CD14-positive monocyte (primary cell): ENCODE data around the gene MYZAP. TPM values are rescaled to one million over a fixed set of nuclear protein-coding genes. Genes with fewer than 3 reads are reported as not detected.
A peak's percentile ranks its signal among the peaks of the same experiment; 100 is the strongest.

Experiments
- DNase-seq, 3 donors: peaks; one replicate each; pipeline ENCODE4 v3.0.0-alpha.2; 2011 to 2022
- H2AFZ ChIP-seq: 2 replicates; pipeline ENCODE4 v1.6.0; 2012; ENCODE audit warnings: mild to moderate bottlenecking, low read depth, low read length, inconsistent platforms; ENCODE audit not compliant: insufficient read depth, poor library complexity, severe bottlenecking
- H3K27ac ChIP-seq, 2 donors: 1 replicate in 1 of 2; 2 replicates in 1 of 2; pipeline ENCODE4 v1.5.1; 2012 to 2013; ENCODE audit warnings: low read length in 2 of 2, control low read depth in 1 of 2, inconsistent platforms in 1 of 2, low read depth in 1 of 2, mild to moderate bottlenecking in 1 of 2
- H3K27me3 ChIP-seq, 2 donors: one replicate each; pipeline versions ENCODE4 v1.6.0 to v1.6.1; 2011 to 2013; ENCODE audit warnings: low read length in 2 of 2; ENCODE audit not compliant: control insufficient read depth in 2 of 2, insufficient read depth in 2 of 2
- H3K36me3 ChIP-seq, 2 donors: replicated peaks in 1 of 2; 1 replicate in 1 of 2; 2 replicates in 1 of 2; pipeline versions ENCODE4 v1.5.1 to v1.6.1; 2012 to 2013; ENCODE audit warnings: low read length in 2 of 2, control low read depth in 1 of 2, inconsistent platforms in 1 of 2, mild to moderate bottlenecking in 1 of 2; ENCODE audit not compliant: insufficient read depth in 2 of 2, control insufficient read depth in 1 of 2
- H3K4me1 ChIP-seq, 2 donors: 1 replicate in 1 of 2; 2 replicates in 1 of 2; pipeline versions ENCODE4 v1.5.1 to v1.6.1; 2012 to 2013; ENCODE audit warnings: low read length in 2 of 2, control low read depth in 1 of 2, inconsistent platforms in 1 of 2, mild to moderate bottlenecking in 1 of 2, moderate library complexity in 1 of 2; ENCODE audit not compliant: insufficient read depth in 2 of 2, control insufficient read depth in 1 of 2
- H3K4me2 ChIP-seq: replicated peaks from 2 replicates; pipeline ENCODE3; 2012; ENCODE audit warnings: low read length, moderate library complexity, mild to moderate bottlenecking; ENCODE audit not compliant: poor library complexity, severe bottlenecking; ENCODE audit errors: extremely low read depth
- H3K4me3 ChIP-seq, 3 experiments: fragments of 200-600 bp in 1 of 3; sonication (generic) in 1 of 3; replicated peaks in 1 of 3; 1 replicate in 2 of 3; 2 replicates in 1 of 3; pipeline ENCODE4 v1.5.1; 2011 to 2013; ENCODE audit warnings: low read length in 3 of 3, mild to moderate bottlenecking in 3 of 3, control low read depth in 2 of 3, low read depth in 2 of 3, inconsistent platforms in 1 of 3, moderate library complexity in 1 of 3
- H3K79me2 ChIP-seq: 2 replicates; pipeline ENCODE4 v1.6.0; 2012; ENCODE audit warnings: mild to moderate bottlenecking, control low read depth, inconsistent platforms, low read length, moderate library complexity; ENCODE audit not compliant: insufficient read depth
- H3K9ac ChIP-seq: 2 replicates; pipeline ENCODE4 v1.6.0; 2017; ENCODE audit warnings: low read length, mild to moderate bottlenecking; ENCODE audit not compliant: insufficient read depth, poor library complexity, severe bottlenecking
- H3K9me3 ChIP-seq, 2 donors: replicated peaks in 1 of 2; 1 replicate in 1 of 2; 2 replicates in 1 of 2; pipeline versions ENCODE4 v1.5.1 to v1.6.1; 2012 to 2013; ENCODE audit warnings: low read length in 2 of 2, control low read depth in 1 of 2; ENCODE audit not compliant: control insufficient read depth in 1 of 2, insufficient read depth in 1 of 2
- H4K20me1 ChIP-seq: 2 replicates; pipeline ENCODE4 v1.6.0; 2012; ENCODE audit warnings: mild to moderate bottlenecking, low read length, control low read depth, moderate library complexity; ENCODE audit not compliant: insufficient read depth
- H3K27ac Mint-ChIP-seq, 7 donors: one replicate each; pipeline ENCODE4 v1.8.0; 2020; ENCODE audit warnings: mild to moderate bottlenecking in 7 of 7, mixed read lengths in 7 of 7, moderate library complexity in 6 of 7, inconsistent platforms in 2 of 7
- H3K27me3 Mint-ChIP-seq, 3 donors: one replicate each; pipeline ENCODE4 v1.8.0; 2021 to 2022; ENCODE audit warnings: low read depth in 3 of 3, mild to moderate bottlenecking in 3 of 3, mixed read lengths in 3 of 3, moderate library complexity in 3 of 3, inconsistent platforms in 1 of 3
- H3K36me3 Mint-ChIP-seq, 2 donors: one replicate each; pipeline ENCODE4 v1.8.0; 2020; ENCODE audit warnings: mixed read lengths in 2 of 2, inconsistent platforms in 1 of 2, mild to moderate bottlenecking in 1 of 2
- H3K4me1 Mint-ChIP-seq: one replicate; pipeline ENCODE4 v1.8.0; 2020; ENCODE audit warnings: mild to moderate bottlenecking, mixed read lengths
- H3K4me3 Mint-ChIP-seq, 2 donors: one replicate each; pipeline ENCODE4 v1.8.0; 2020; ENCODE audit warnings: mild to moderate bottlenecking in 2 of 2, mixed read lengths in 2 of 2, moderate library complexity in 1 of 2
- H3K9me3 Mint-ChIP-seq, 7 donors: one replicate each; pipeline ENCODE4 v1.8.0; 2020 to 2022; ENCODE audit warnings: mixed read lengths in 7 of 7, mild to moderate bottlenecking in 6 of 7, moderate library complexity in 6 of 7, inconsistent platforms in 2 of 7
- CTCF ChIP-seq: fragments of 200-600 bp; IDR thresholded peaks from one replicate; pipeline ENCODE4 v1.8.0; 2022; ENCODE audit warnings: antibody characterized with exemption, mild to moderate bottlenecking
- WGBS: methylation state at CpG from one replicate; pipeline ENCODE4 v1.1.5; 2013; ENCODE audit warnings: missing lambda C conversion rate; ENCODE audit not compliant: insufficient coverage; 5-methylcytosine and 5-hydroxymethylcytosine counted together
- intact Hi-C, 2 donors: fragments of 100-400 bp; cut with micrococcal nuclease; formaldehyde crosslinking; loops; one replicate each; pipeline versions ENCODE4 v1.15.0 to v1.15.1; 2023
- polyA plus RNA-seq, 3 donors: library from polyadenylated mRNA; depleted of rRNA in 1 of 3; unstranded in 2 of 3; stranded (reverse) in 1 of 3; fragments of 300-500 nt in 2 of 3; fragments of >200 nt in 1 of 3; fragmentation: Illumina TruSeq in 2 of 3; gene quantifications; 1 replicate in 2 of 3; 2 replicates in 1 of 3; pipeline ENCODE4 v1.2.3, GENCODE V29; 2012 to 2021

The MYZAP gene
- polyA plus RNA-seq, 3 donors: 0.12 to 0.13 TPM; not detected in 1

- no peak for DNase-seq
- no peak overlapping the region for H3K4me2 ChIP-seq
- no peaks in the 10 kb centered on the region for H3K79me2 ChIP-seq
- Mint-ChIP-seq H3K27ac (no peak overlapping the region), H3K27me3 (peaks cover 2 to 3% (median 3%) of the 10 kb centered on the region in 3 donors), H3K36me3 (no peaks in the 10 kb centered on the region), H3K4me1 (peaks cover 7% of the 10 kb centered on the region), H3K4me3 (no peak overlapping the region), H3K9me3 (peaks cover 0 to 9% (median 0%) of the 10 kb centered on the region in 7 donors)
- no peak overlapping the region for H3K27ac ChIP-seq
- no peaks in the 10 kb centered on the region for H4K20me1 ChIP-seq
- H3K4me3 ChIP-seq: no peak overlapping the region
- no peaks in the 10 kb centered on the region for H3K9me3 ChIP-seq
- H3K27me3 ChIP-seq: peaks cover 0 to 1% of the 10 kb centered on the region in 2 donors
- WGBS: no CpG with 5 or more reads among the region's 2 CpGs
- H3K4me1 ChIP-seq: peaks cover 1 to 2% of the 10 kb centered on the region in 2 donors
- H2AFZ ChIP-seq: no peak overlapping the region
- intact Hi-C loops: no loop called here
- H3K36me3 ChIP-seq: no peaks in the 10 kb centered on the region
- H3K9ac ChIP-seq: no peak overlapping the region
- no peak for TF ChIP-seq CTCF
Observed at GRCh38 chr15:57570340-57570739, 21.4 kb upstream of the MYZAP start.

- H3K27me3 Mint-ChIP-seq: peaks cover 1 to 2% (median 1%) of the 10 kb centered on the region in 3 donors
- no peak for TF ChIP-seq CTCF
Observed at GRCh38 chr15:57570994-57571393, 20.7 kb upstream of the MYZAP start.

More at GRCh38 chr15:57570994-57571393, 20.7 kb upstream of the MYZAP start:
- no peak overlapping the region for H3K27ac ChIP-seq
- H3K4me2 ChIP-seq: no peak overlapping the region
- H3K27me3 ChIP-seq: no peaks in the 10 kb centered on the region
- Mint-ChIP-seq H3K4me3 (no peak overlapping the region), H3K9me3 (peaks cover 0 to 9% (median 0%) of the 10 kb centered on the region in 7 donors), H3K4me1 (peaks cover 4% of the 10 kb centered on the region), H3K27ac (no peak overlapping the region), H3K36me3 (no peaks in the 10 kb centered on the region)
- H2AFZ ChIP-seq: no peak overlapping the region
- intact Hi-C loops: no loop called here
- 80% methylated on average over 2 of the region's 3 CpGs for WGBS
- no peaks in the 10 kb centered on the region for H4K20me1 ChIP-seq
- H3K36me3 ChIP-seq: no peaks in the 10 kb centered on the region
- no peaks in the 10 kb centered on the region for H3K79me2 ChIP-seq
- no peaks in the 10 kb centered on the region for H3K4me1 ChIP-seq
- peak in 1 of 3 donors; percentile 18 for DNase-seq
- H3K4me3 ChIP-seq: no peak overlapping the region
- no peaks in the 10 kb centered on the region for H3K9me3 ChIP-seq
- H3K9ac ChIP-seq: no peak overlapping the region
